Ovary (tissue), 3 donors: ENCODE measurements around the gene MBD5.

Experiments
- CTCF ChIP-seq, 3 donors: fragments of 450-650 bp in 2 of 3; fragments of 200-600 bp in 1 of 3; IDR thresholded peaks; one replicate each; pipeline versions ENCODE4 v1.5.1 to v1.8.0; 2016 to 2022; ENCODE audit warnings: antibody characterized with exemption in 3 of 3, mild to moderate bottlenecking in 1 of 3
- EP300 ChIP-seq: sonication (generic); formaldehyde crosslinking; IDR thresholded peaks from one replicate; pipeline ENCODE4 v1.6.1; 2017; ENCODE audit warnings: antibody characterized with exemption
- POLR2A ChIP-seq: fragments of 450-650 bp; IDR thresholded peaks from one replicate; pipeline ENCODE4 v1.6.1; 2017; ENCODE audit warnings: antibody characterized with exemption, mild to moderate bottlenecking, moderate library complexity
- donor health status: DM: no; HTN: no; CAD: no.

DNA sequence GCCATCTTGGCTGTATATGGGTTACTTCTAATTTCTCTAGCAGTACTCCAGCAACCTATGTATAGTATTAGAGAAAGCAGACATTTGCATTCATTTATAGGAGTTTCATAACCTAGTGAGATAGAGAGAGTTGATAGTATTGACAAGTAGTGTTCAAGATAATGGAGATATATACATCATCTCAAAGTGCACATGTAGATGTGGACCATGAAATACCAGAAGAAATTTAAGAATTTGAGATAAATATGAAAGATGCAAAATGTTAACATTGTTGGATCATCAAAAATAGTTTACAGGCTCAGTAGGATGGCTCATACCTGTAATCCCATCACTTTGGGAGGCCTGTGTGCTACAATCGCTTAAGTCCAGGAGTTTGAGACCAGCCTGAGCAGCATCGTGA, 243.0 kb downstream of the MBD5 start:
- no peak for TF ChIP-seq CTCF (IDR thresholded peaks at IDR 0.05)
- no peak for TF ChIP-seq POLR2A
- no peak for TF ChIP-seq EP300
